ENCODE measurements around the gene ROS1. TPM values are rescaled to one million over a fixed set of nuclear protein-coding genes. Genes with fewer than 3 reads are reported as not detected.

ROS1 gene
- total and polyA plus RNA-seq, 2 donors (not counting 3 experiments of a cell fraction or from before 2014, with no cell fraction given), result not detected

GRCh38 chr6:117375446-117375845 lies 50.3 kb downstream of the ROS1 start:
- DNase-seq (ENCODE audit: low read depth, low spot score), result no peak
- no peaks in the 10 kb centered on the region for H4K20me1 ChIP-seq (replicated peaks; ENCODE audit: control insufficient read depth, extremely low read depth, insufficient read depth, low read length)
- intact Hi-C loops (cut with micrococcal nuclease) (no loop called here), dilution Hi-C loops (cut with MboI; ENCODE audit: extremely low pct_ligation_motif_present, low sequenced_read_pairs) (no loop called here)
- H3K36me3 ChIP-seq (ENCODE audit: control insufficient read depth in 2 of 2, extremely low read depth in 1 of 2, insufficient read depth in 2 of 2, low read length in 2 of 2), result no peaks in the 10 kb centered on the region
- BruUV-seq (replicated peaks), result no TSS peak
- H3K4me2 ChIP-seq (ENCODE audit: insufficient read depth, low read length), result no peak overlapping the region
- CTCF ChIA-PET, result no interaction called here
- H3K4me3 ChIP-seq (replicated peaks in 1 of 3; ENCODE audit: insufficient read depth in 1 of 3, low read depth in 1 of 3, low read length in 3 of 3), result no peak overlapping the region
- no peak for FAIRE-seq
- no peaks in the 10 kb centered on the region for H3K9me1 ChIP-seq (replicated peaks; ENCODE audit: control insufficient read depth, extremely low read depth, insufficient read depth, low read length)
- H3K27ac ChIP-seq (ENCODE audit: insufficient read depth, low read depth, low read length), result no peak overlapping the region
- H3K4me1 ChIP-seq (ENCODE audit: control insufficient read depth, extremely low read depth, insufficient read depth, low read length), result no peaks in the 10 kb centered on the region
- no peak for TF ChIP-seq CTCF (IDR thresholded peaks at IDR 0.05; ENCODE audit: extremely low read depth in 1 of 2, insufficient read depth in 1 of 2, low read depth in 1 of 2, low read length in 2 of 2)
- no peak for TF ChIP-seq POLR2A (IDR thresholded peaks at IDR 0.05; ENCODE audit: low read depth, low read length)
- TF ChIP-seq EZH2 (IDR thresholded peaks at IDR 0.05; ENCODE audit: borderline replicate concordance, low read depth, low read length, severe bottlenecking), result no peak
- H3K27me3 ChIP-seq (ENCODE audit: control insufficient read depth in 2 of 2, insufficient read depth in 2 of 2, low read length in 2 of 2), result no peaks in the 10 kb centered on the region
- POLR2A ChIA-PET, result no interaction called here
- no peak overlapping the region for H3K9ac ChIP-seq (replicated peaks; ENCODE audit: extremely low read depth, insufficient read depth, low read length)
- no peaks in the 10 kb centered on the region for H3K9me3 ChIP-seq (replicated peaks; ENCODE audit: control insufficient read depth, insufficient read depth, low read length)
- H3K79me2 ChIP-seq (ENCODE audit: control insufficient read depth, insufficient read depth, low read length), result no peaks in the 10 kb centered on the region
- no peak overlapping the region for H2AFZ ChIP-seq (ENCODE audit: low read depth, low read length)

GRCh38 chr6:117373211-117373813 lies 52.4 kb downstream of the ROS1 start:
- intact Hi-C loops (cut with micrococcal nuclease) (no loop called here), dilution Hi-C loops (cut with MboI; ENCODE audit: extremely low pct_ligation_motif_present, low sequenced_read_pairs) (no loop called here)
- Histone ChIP-seq H3K9me1 (replicated peaks; ENCODE audit: control insufficient read depth, extremely low read depth, insufficient read depth, low read length) (no peaks in the 10 kb centered on the region), H3K27ac (ENCODE audit: insufficient read depth, low read depth, low read length) (no peak overlapping the region), H3K27me3 (ENCODE audit: control insufficient read depth in 2 of 2, insufficient read depth in 2 of 2, low read length in 2 of 2) (no peaks in the 10 kb centered on the region), H2AFZ (ENCODE audit: low read depth, low read length) (no peak overlapping the region), H3K9me3 (replicated peaks; ENCODE audit: control insufficient read depth, insufficient read depth, low read length) (no peaks in the 10 kb centered on the region), H3K4me3 (replicated peaks in 1 of 3; ENCODE audit: insufficient read depth in 1 of 3, low read depth in 1 of 3, low read length in 3 of 3) (no peak overlapping the region), H3K9ac (replicated peaks; ENCODE audit: extremely low read depth, insufficient read depth, low read length) (no peak overlapping the region), H3K4me2 (ENCODE audit: insufficient read depth, low read length) (no peak overlapping the region), H3K4me1 (ENCODE audit: control insufficient read depth, extremely low read depth, insufficient read depth, low read length) (no peaks in the 10 kb centered on the region), H3K79me2 (ENCODE audit: control insufficient read depth, insufficient read depth, low read length) (no peaks in the 10 kb centered on the region), H3K36me3 (ENCODE audit: control insufficient read depth in 2 of 2, extremely low read depth in 1 of 2, insufficient read depth in 2 of 2, low read length in 2 of 2) (no peaks in the 10 kb centered on the region), H4K20me1 (replicated peaks; ENCODE audit: control insufficient read depth, extremely low read depth, insufficient read depth, low read length) (no peaks in the 10 kb centered on the region)
- FAIRE-seq (no peak), DNase-seq (ENCODE audit: low read depth, low spot score) (no peak)
- TF ChIP-seq MYC (IDR thresholded peaks at IDR 0.05; ENCODE audit: low read depth, low read length), result no peak
- no peak for TF ChIP-seq FOS (IDR thresholded peaks at IDR 0.05; ENCODE audit: borderline replicate concordance, insufficient read depth, low read length)
- no peak for TF ChIP-seq EZH2 (IDR thresholded peaks at IDR 0.05; ENCODE audit: borderline replicate concordance, low read depth, low read length, severe bottlenecking)
- TF ChIP-seq GATA2 (IDR thresholded peaks at IDR 0.05; ENCODE audit: insufficient read depth, insufficient read length, low read depth, low read length), result no peak
- no peak for TF ChIP-seq POLR2A (IDR thresholded peaks at IDR 0.05; ENCODE audit: low read depth, low read length)
- no peak for TF ChIP-seq POLR2AphosphoS5 (IDR thresholded peaks at IDR 0.05; ENCODE audit: insufficient read depth, low read depth, low read length)
- no peak for TF ChIP-seq JUN (IDR thresholded peaks at IDR 0.05; ENCODE audit: borderline replicate concordance, insufficient read depth, insufficient read length, low read depth)
- no peak for TF ChIP-seq CTCF (IDR thresholded peaks at IDR 0.05; ENCODE audit: extremely low read depth in 1 of 2, insufficient read depth in 1 of 2, low read depth in 1 of 2, low read length in 2 of 2)
- no peak for TF ChIP-seq MAX (IDR thresholded peaks at IDR 0.05; ENCODE audit: insufficient read depth, insufficient read length)
- CTCF ChIA-PET, result no interaction called here
- no TSS peak for BruUV-seq (replicated peaks)
- POLR2A ChIA-PET, result no interaction called here
